IMR-90 (cell line): ENCODE results near the gene GPSM1.

ENCODE experiments used
- BHLHE40 ChIP-seq: fragments of 150-350 bp; IDR thresholded peaks from 2 replicates; pipeline ENCODE4 v1.6.1; 2016; ENCODE audit warnings: mild to moderate bottlenecking, low read depth, low read length
- CHD1 ChIP-seq: IDR thresholded peaks from 2 replicates; pipeline ENCODE4 v1.6.1; 2012; ENCODE audit warnings: low read depth, low read length, improper control_type of control experiment
- CTCF ChIP-seq: conservative IDR thresholded peaks from 2 replicates; pipeline ENCODE4 v1.5.1; 2012; ENCODE audit warnings: mild to moderate bottlenecking, low read depth, low read length, improper control_type of control experiment
- MAFK ChIP-seq: IDR thresholded peaks from 2 replicates; pipeline ENCODE4 v1.6.1; 2012; ENCODE audit warnings: low read depth, low read length, improper control_type of control experiment
- MXI1 ChIP-seq: IDR thresholded peaks from 2 replicates; pipeline ENCODE4 v1.6.1; 2012; ENCODE audit warnings: low read depth, mild to moderate bottlenecking, low read length, moderate library complexity, borderline replicate concordance
- POLR2A ChIP-seq: IDR thresholded peaks from 2 replicates; pipeline ENCODE4 v1.6.1; 2012; ENCODE audit warnings: mild to moderate bottlenecking, low read depth, low read length
- RCOR1 ChIP-seq: IDR thresholded peaks from 2 replicates; pipeline ENCODE4 v1.6.1; 2012; ENCODE audit warnings: mild to moderate bottlenecking, low read length, improper control_type of control experiment; ENCODE audit not compliant: insufficient replicate concordance
- RFX5 ChIP-seq: IDR thresholded peaks from 2 replicates; pipeline ENCODE4 v1.8.0; 2012; ENCODE audit warnings: low read depth, mild to moderate bottlenecking, low read length, moderate library complexity
- SMC3 ChIP-seq: fragments of 150-350 bp; IDR thresholded peaks from 2 replicates; pipeline ENCODE4 v1.6.1; 2016; ENCODE audit warnings: low read depth, mild to moderate bottlenecking, antibody characterized with exemption, low read length, moderate library complexity
- TF ChIP-seq, protein P1 (sequence below): fragments of 150-350 bp; IDR thresholded peaks from 2 replicates; pipeline ENCODE4 v1.6.1; 2017; ENCODE audit warnings: mild to moderate bottlenecking, antibody characterized with exemption, low read length, low read depth
- TF ChIP-seq, protein P2 (sequence below): fragments of 150-350 bp; IDR thresholded peaks from 2 replicates; pipeline ENCODE4 v1.6.1; 2016; ENCODE audit warnings: low read depth, mild to moderate bottlenecking, low read length, moderate library complexity, borderline replicate concordance

DNA sequence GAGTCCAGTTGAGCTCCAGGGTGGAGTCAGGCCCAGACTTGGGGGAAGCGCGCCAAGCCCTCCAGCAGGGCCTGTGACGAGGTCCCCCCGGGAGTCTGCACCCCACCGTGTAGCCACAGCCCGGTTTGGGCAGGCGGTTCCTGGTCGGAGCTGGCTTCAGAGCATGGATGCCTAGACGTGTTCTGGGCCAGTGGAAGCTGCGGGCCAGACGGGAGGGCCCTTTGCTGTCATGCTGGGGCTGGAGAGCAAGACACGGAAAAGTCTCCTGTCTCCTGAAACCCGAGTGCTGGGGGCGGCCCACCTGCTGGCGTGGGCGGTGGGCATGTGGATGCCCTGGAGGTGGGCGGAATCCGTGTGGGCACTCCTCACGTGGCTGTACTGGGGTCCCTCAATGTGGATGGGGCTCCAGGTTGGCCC lies 1.9 kb downstream of the GPSM1 start:
- TF ChIP-seq CTCF (no peak), BHLHE40 (no peak), CHD1 (no peak), RCOR1 (no peak), MAFK (no peak), POLR2A (no peak), RFX5 (no peak), MXI1 (no peak), SMC3 (no peak)
- TF ChIP-seq, protein P1, sequence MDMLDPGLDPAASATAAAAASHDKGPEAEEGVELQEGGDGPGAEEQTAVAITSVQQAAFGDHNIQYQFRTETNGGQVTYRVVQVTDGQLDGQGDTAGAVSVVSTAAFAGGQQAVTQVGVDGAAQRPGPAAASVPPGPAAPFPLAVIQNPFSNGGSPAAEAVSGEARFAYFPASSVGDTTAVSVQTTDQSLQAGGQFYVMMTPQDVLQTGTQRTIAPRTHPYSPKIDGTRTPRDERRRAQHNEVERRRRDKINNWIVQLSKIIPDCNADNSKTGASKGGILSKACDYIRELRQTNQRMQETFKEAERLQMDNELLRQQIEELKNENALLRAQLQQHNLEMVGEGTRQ = no peak
- TF ChIP-seq, protein P2, sequence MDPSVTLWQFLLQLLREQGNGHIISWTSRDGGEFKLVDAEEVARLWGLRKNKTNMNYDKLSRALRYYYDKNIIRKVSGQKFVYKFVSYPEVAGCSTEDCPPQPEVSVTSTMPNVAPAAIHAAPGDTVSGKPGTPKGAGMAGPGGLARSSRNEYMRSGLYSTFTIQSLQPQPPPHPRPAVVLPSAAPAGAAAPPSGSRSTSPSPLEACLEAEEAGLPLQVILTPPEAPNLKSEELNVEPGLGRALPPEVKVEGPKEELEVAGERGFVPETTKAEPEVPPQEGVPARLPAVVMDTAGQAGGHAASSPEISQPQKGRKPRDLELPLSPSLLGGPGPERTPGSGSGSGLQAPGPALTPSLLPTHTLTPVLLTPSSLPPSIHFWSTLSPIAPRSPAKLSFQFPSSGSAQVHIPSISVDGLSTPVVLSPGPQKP = no peak
